Natural killer cell treated with Interleukin-12 subunit alpha and Interleukin-12 subunit beta and Interleukin-15 and Interleukin-18, amount 100 ng/mL, for 72 hours (primary cell): Measurements from ENCODE around the gene OR10AD1. TPM values are rescaled to one million over a fixed set of nuclear protein-coding genes. Genes with fewer than 3 reads are reported as not detected.

Experiments used
- ATAC-seq, 2 donors: fragments of 150-1000 bp; cut with Tn5 transposase in 1 of 2; sonication (Bioruptor Pico), chemical (Tn5 transposase) in 1 of 2; 2 replicates each; pipeline ENCODE4 v1.10.0; 2021
- DNase-seq: peaks from one replicate; pipeline ENCODE4 v3.0.0; 2022; ENCODE audit warnings: low spot score
- H3K27ac Mint-ChIP-seq, 2 donors: 1 replicate in 1 of 2; 2 replicates in 1 of 2; pipeline ENCODE4 v1.8.0; 2022; ENCODE audit warnings: mixed read lengths in 2 of 2, mild to moderate bottlenecking in 1 of 2, moderate library complexity in 1 of 2
- H3K27me3 Mint-ChIP-seq, 2 donors: 1 replicate in 1 of 2; 2 replicates in 1 of 2; pipeline ENCODE4 v1.8.0; 2022; ENCODE audit warnings: mixed read lengths in 2 of 2
- H3K36me3 Mint-ChIP-seq: one replicate; pipeline ENCODE4 v1.8.0; 2022; ENCODE audit warnings: mixed read lengths
- H3K4me1 Mint-ChIP-seq, 2 donors: 1 replicate in 1 of 2; 2 replicates in 1 of 2; pipeline ENCODE4 v1.8.0; 2022; ENCODE audit warnings: low read depth in 2 of 2, mixed read lengths in 2 of 2, mild to moderate bottlenecking in 1 of 2
- H3K4me3 Mint-ChIP-seq: one replicate; pipeline ENCODE4 v1.8.0; 2022; ENCODE audit warnings: mixed read lengths
- H3K9me3 Mint-ChIP-seq: 2 replicates; pipeline ENCODE4 v1.8.0; 2022; ENCODE audit warnings: mixed read lengths
- total RNA-seq, 2 donors: library from RNA; stranded (reverse); gene quantifications; one replicate each; pipeline ENCODE4 v1.2.3, GENCODE V29; 2022

The OR10AD1 gene
- total RNA-seq, 2 donors from 2014 or later: not detected

GRCh38 chr12:48184549-48184922, 18.6 kb downstream of the OR10AD1 start:
- Mint-ChIP-seq H3K4me1 (peaks cover 5 to 15% of the 10 kb centered on the region in 2 donors), H3K4me3 (peak overlapping the region; percentile 90), H3K27ac (no peak overlapping the region), H3K27me3 (peaks cover 35 to 48% of the 10 kb centered on the region in 2 donors), H3K9me3 (no peaks in the 10 kb centered on the region), H3K36me3 (no peaks in the 10 kb centered on the region)
- ATAC-seq: no peak
- no peak for DNase-seq

DNA sequence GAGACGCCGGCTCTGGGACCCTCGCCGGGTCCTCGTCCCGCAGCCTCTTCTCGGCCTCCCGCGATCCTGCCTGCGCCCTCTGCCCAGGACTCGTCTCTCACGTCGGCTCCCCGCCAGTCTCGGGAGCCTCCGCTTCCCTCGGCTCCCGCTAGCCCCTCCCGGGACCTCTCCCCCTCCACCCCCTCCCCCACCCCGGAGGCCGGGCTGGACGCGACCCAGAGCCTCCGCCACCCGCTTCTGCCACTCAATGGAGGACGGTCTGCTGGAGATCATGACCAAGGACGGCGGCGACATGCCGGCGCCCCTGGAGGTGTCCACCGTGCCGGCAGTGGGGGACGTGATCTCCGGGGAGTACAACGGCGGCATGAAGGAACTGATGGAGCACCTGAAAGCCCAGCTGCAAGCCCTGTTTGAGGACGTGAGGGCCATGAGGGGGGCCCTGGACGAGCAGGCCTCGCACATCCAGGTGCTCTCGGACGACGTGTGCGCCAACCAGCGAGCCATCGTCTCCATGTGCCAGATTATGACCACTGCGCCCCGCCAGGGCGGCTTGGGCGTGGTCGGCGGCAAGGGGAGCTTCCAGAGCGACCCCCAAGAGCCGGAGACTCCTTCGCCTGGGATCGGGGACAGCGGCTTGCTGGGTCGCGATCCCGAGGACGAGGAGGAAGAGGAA, 19.1 kb downstream of the OR10AD1 start:
- Mint-ChIP-seq H3K4me1 (peaks cover 5 to 15% of the 10 kb centered on the region in 2 donors), H3K4me3 (peak overlapping the region; percentile 90), H3K27ac (no peak overlapping the region), H3K27me3 (peaks cover 38 to 53% of the 10 kb centered on the region in 2 donors), H3K9me3 (no peaks in the 10 kb centered on the region), H3K36me3 (no peaks in the 10 kb centered on the region)
- DNase-seq (no peak), ATAC-seq (peak; percentile 2 to 22)

GRCh38 chr12:48183091-48183875, 19.8 kb downstream of the OR10AD1 start, which contains the start of gene CCDC184:
Gene CCDC184 (plus strand): TSS chr12:48183644. CDS start chr12:48184123, 479 bp downstream.
- ATAC-seq (peak; percentile 85 to 87), DNase-seq (peak; percentile 83)
- Mint-ChIP-seq H3K4me3 (peak within 1 kb of the TSS; percentile 90), H3K27me3 (peaks cover 41 to 60% of the 10 kb centered on the region in 2 donors), H3K9me3 (no peaks in the 10 kb centered on the region), H3K36me3 (no peaks in the 10 kb centered on the region), H3K27ac (peak within 1 kb of the TSS in 1 of 2 donors; percentile 36), H3K4me1 (peaks cover 5 to 15% of the 10 kb centered on the region in 2 donors)

DNA sequence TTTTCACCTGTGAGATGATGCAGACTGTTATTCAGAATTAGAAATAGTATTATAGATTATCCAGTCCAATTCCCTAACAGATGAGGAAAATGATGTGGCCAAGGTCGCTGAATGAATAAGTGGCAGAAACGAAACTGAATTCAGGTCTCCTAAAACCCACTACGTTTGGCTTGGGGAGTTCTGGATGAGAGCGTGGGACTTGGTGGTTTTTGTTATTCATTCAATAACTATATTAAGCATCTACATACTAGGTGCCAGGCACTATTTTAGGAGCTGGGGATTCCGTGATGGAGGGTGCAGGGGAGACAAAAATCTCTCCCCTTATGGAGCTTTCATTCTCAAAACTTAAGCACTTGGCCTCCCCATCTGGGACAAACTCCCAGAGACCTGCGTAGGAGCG, 20.5 kb downstream of the OR10AD1 start:
- ATAC-seq: no peak
- peaks cover 39 to 62% of the 10 kb centered on the region in 2 donors for H3K27me3 Mint-ChIP-seq

GRCh38 chr12:48180857-48181495, 22.1 kb downstream of the OR10AD1 start:
- Mint-ChIP-seq H3K4me1 (peaks cover 13 to 15% of the 10 kb centered on the region in 2 donors), H3K36me3 (no peaks in the 10 kb centered on the region), H3K27me3 (peaks cover 35 to 63% of the 10 kb centered on the region in 2 donors), H3K27ac (no peak overlapping the region), H3K9me3 (no peaks in the 10 kb centered on the region), H3K4me3 (no peak overlapping the region)
- DNase-seq (no peak), ATAC-seq (no peak)

More for the DNA sequence above, 20.5 kb downstream of the OR10AD1 start:
- no peak for DNase-seq
- Mint-ChIP-seq H3K9me3 (no peaks in the 10 kb centered on the region), H3K4me3 (peak overlapping the region; percentile 90), H3K36me3 (no peaks in the 10 kb centered on the region), H3K27ac (peak overlapping the region in 1 of 2 donors; percentile 36), H3K4me1 (peaks cover 5 to 15% of the 10 kb centered on the region in 2 donors)

GRCh38 chr12:48180424-48180823, 22.7 kb downstream of the OR10AD1 start:
- Mint-ChIP-seq H3K4me3 (no peak overlapping the region), H3K36me3 (no peaks in the 10 kb centered on the region), H3K4me1 (peaks cover 10 to 18% of the 10 kb centered on the region in 2 donors), H3K27ac (no peak overlapping the region), H3K9me3 (no peaks in the 10 kb centered on the region), H3K27me3 (peaks cover 30 to 57% of the 10 kb centered on the region in 2 donors)
- DNase-seq (no peak), ATAC-seq (no peak)

DNA sequence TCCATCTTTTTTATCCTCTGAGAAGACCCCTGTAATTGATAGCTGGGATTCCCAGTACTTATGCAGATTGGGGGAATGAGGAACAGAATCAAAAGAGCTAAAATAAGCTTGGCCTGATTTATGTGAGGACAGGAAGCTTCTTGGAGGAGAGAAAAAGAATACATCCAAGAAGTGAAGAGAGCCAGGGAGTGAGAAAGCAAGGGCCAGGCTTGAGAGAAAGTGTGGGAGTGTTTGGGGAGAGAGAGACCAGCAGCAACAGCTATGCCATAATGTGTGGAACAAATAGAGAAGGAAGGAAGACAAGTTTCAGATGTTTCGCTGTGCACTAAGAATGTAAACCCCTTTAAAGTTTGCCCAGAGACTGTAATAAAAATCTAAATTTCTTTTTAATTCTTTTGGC, 23.6 kb downstream of the OR10AD1 start:
- Mint-ChIP-seq H3K4me3 (no peak overlapping the region), H3K36me3 (no peaks in the 10 kb centered on the region), H3K27ac (no peak overlapping the region), H3K9me3 (no peaks in the 10 kb centered on the region), H3K4me1 (peaks cover 10 to 19% of the 10 kb centered on the region in 2 donors), H3K27me3 (peaks cover 21 to 48% of the 10 kb centered on the region in 2 donors)
- DNase-seq (no peak), ATAC-seq (no peak)

DNA sequence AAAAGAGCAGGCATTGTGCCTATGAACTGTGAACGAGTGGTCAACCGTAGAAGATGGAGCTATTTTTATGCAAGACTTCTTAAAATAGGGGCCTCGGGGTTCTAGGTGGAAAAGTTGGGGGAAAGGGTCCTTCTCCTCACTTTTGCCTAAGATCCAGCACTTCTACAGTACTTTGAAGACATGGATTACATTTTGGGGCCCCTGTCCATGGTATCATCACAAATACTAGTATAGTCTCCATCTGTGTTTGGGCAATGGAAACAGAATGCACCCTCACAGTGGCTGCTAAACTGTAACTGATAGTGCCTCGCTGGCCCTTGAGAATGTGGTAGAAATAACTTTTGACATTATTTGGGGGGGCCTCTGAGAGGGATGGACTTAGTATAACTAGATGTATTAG, 25.1 kb downstream of the OR10AD1 start:
- Mint-ChIP-seq H3K4me3 (no peak overlapping the region), H3K9me3 (no peaks in the 10 kb centered on the region), H3K27ac (no peak overlapping the region), H3K27me3 (peaks cover 21 to 45% of the 10 kb centered on the region in 2 donors), H3K36me3 (no peaks in the 10 kb centered on the region), H3K4me1 (peaks cover 5 to 19% of the 10 kb centered on the region in 2 donors)
- ATAC-seq: no peak
- no peak for DNase-seq

DNA sequence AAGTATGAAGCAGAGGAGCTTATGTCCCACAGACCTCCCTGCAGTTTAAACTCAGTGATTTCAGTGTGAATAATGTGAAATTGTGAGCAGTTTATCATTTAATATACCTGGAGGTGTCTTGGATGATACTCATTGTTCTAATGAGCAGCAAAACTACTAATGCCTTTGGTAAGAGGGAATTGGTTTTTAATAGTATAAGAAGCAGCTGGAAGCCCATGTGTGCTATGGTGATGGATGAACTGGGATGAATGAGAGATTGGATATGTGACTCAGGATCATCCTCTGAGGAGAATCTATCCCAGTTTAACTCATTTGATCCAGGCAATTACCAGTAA, 26.7 kb downstream of the OR10AD1 start:
- no peak overlapping the region for H3K27ac Mint-ChIP-seq
- no peaks in the 10 kb centered on the region for H3K36me3 Mint-ChIP-seq
- ATAC-seq (no peak), DNase-seq (no peak)
- H3K4me1 Mint-ChIP-seq: peaks cover 0 to 14% of the 10 kb centered on the region in 2 donors
- peaks cover 15 to 38% of the 10 kb centered on the region in 2 donors for H3K27me3 Mint-ChIP-seq
- no peaks in the 10 kb centered on the region for H3K9me3 Mint-ChIP-seq
- H3K4me3 Mint-ChIP-seq: peak overlapping the region; percentile 44

DNA sequence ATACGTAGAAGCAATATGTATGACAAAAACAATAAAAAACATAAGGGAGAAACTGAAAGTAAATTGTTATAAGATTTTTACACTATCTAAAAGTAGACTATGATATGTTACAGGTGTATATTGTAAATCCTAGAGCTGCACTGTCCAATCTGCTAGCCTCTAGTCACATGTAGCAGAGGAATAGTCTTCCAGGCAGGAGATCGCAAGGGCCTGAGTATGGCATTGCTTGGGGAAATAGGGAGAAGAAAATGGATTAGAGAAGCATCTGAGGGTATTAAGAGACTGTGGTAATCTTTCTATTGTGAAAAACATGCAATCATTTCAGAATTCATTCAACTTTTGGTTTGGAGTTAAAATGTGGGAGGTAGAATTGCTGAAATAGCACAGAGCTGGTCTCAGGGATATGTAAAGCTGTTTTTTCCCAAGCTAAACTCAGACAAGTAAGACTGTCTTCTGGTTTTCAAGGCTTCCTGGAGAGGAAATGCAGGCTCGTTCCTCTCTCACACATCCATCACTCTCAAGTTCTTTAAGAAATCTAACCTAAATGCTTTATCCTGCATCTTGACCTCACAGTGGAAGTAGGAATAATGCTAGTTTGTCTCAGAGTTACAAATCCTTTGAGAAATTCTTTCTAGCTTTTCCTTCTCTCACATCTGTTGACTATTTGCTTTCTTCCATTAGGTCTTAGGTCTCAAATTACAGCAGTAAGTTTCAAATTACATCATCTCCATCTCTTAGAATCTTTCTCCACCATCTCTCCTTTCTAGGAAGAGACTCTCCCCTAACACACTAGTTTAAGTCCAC, 27.3 kb downstream of the OR10AD1 start:
- ATAC-seq: no peak
- Mint-ChIP-seq H3K4me1 (peaks cover 0 to 14% of the 10 kb centered on the region in 2 donors), H3K9me3 (no peaks in the 10 kb centered on the region), H3K27ac (no peak overlapping the region), H3K36me3 (no peaks in the 10 kb centered on the region), H3K27me3 (peaks cover 12 to 33% of the 10 kb centered on the region in 2 donors), H3K4me3 (peak overlapping the region; percentile 44)
- DNase-seq: no peak

GRCh38 chr12:48169011-48169410, 34.1 kb downstream of the OR10AD1 start:
- ATAC-seq: no peak

DNA sequence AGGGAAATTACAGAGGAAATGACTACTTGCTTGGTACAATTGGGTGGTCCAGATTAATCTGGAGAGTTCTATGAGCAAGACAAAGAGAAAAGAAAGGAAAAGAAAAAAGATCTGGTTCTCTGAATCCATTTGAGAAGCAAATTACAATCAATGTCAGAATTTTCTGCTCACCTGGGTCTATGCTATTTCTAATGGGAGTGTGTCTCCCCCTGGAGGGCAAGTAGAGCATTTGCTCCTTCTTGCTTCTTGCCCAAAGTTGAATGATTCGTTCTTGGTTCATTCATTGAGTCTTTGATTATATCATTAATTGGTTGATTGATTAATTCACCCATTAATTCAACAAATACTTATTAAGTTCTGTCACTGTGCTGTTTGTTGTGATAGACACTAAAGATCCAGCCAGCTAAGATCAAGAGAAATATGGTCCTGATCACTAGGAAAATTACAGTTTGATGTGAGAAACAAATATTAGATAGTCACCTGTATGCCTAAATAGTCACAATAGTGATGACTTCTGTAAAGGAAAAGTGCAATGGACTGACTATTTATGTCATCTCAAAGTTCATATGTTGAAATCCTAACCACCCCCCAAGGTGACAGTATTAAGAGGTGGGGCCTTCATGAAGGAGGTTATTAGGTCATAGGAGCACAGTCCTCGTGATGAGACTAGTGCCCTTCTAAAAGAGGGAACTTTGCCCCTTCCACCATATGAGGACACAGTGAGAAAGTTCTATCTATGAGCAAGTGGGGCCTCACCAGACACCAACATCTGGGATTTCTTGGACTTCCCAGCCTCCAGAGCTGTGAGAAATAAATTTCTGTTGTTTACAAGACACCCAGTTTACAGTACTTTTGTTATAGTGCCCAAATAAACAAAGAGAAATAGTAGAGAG, 37.8 kb downstream of the OR10AD1 start:
- H3K27me3 Mint-ChIP-seq: peaks cover 16 to 25% of the 10 kb centered on the region in 2 donors
- DNase-seq (no peak), ATAC-seq (no peak)
- H3K4me1 Mint-ChIP-seq: no peaks in the 10 kb centered on the region
- no peaks in the 10 kb centered on the region for H3K9me3 Mint-ChIP-seq
- no peaks in the 10 kb centered on the region for H3K36me3 Mint-ChIP-seq
- H3K27ac Mint-ChIP-seq: no peak overlapping the region
- no peak overlapping the region for H3K4me3 Mint-ChIP-seq

More at GRCh38 chr12:48169011-48169410, 34.1 kb downstream of the OR10AD1 start:
- Mint-ChIP-seq H3K27ac (no peak overlapping the region), H3K9me3 (no peaks in the 10 kb centered on the region), H3K4me3 (no peak overlapping the region), H3K27me3 (peaks cover 12 to 17% of the 10 kb centered on the region in 2 donors), H3K4me1 (no peaks in the 10 kb centered on the region), H3K36me3 (no peaks in the 10 kb centered on the region)
- DNase-seq: no peak
